ENCODE measurements around the gene CEPT1. TPM values are rescaled to one million over a fixed set of nuclear protein-coding genes. Genes with fewer than 3 reads are reported as not detected.
"Not testable (repeated sequence)": the region's sequence is repeated elsewhere in the genome, so short reads cannot be mapped to it uniquely, and the experiment has no call there.

The CEPT1 gene
- 10 to 100 TPM; 16.9 to 26.0 TPM for total RNA-seq

- peak; percentile 90 to 99 (median 96) for DNase-seq
- intact Hi-C loops (cut with DNase I) = no loop called here
- Histone ChIP-seq H3K4me1 (peaks cover 25% of the 10 kb centered on the region), H3K4me3 (peak within 1 kb of the TSS; percentile 73 to 93), H3K27me3 (no peaks in the 10 kb centered on the region), H3K36me3 (replicated peaks in 1 of 2; ENCODE audit: insufficient read depth in 1 of 2, low read depth in 2 of 2) (no peaks in the 10 kb centered on the region), H3K27ac (peak within 1 kb of the TSS; percentile 82 to 92 (median 88)), H3K9me3 (no peaks in the 10 kb centered on the region)
- WGBS, 2 donors = 1% methylated on average over 26 to 63 of the region's 68 CpGs
- ATAC-seq = peak; percentile 95
- TF ChIP-seq CTCF (IDR thresholded peaks at IDR 0.05) = peak in 1 of 7 experiments; percentile 5
- TF ChIP-seq POLR2A (IDR thresholded peaks at IDR 0.05) = peak; percentile 45 to 72 (median 71)
Observed at GRCh38 chr1:111139956-111140679, at the start of gene CEPT1, which contains the start of gene DRAM2. Gene CEPT1 (plus strand): TSS chr1:111140223. CDS start chr1:111147715, 7,492 bp downstream. Gene DRAM2 (minus strand): TSS chr1:111140093. CDS start chr1:111131554, 8,539 bp downstream.

- H3K4me3 ChIP-seq; DNase-seq; H3K4me1 ChIP-seq; H3K27ac ChIP-seq; intact Hi-C loops (cut with DNase I); H3K36me3 ChIP-seq (replicated peaks in 1 of 2; ENCODE audit: insufficient read depth in 1 of 2, low read depth in 2 of 2); H3K9me3 ChIP-seq; ATAC-seq; H3K27me3 ChIP-seq: not testable (repeated sequence)
- WGBS, 2 donors = 91 to 93% methylated on average over 3 of the region's 3 CpGs
Observed at GRCh38 chr1:111095421-111095820, 44.6 kb upstream of the CEPT1 start.

- intact Hi-C loops (cut with DNase I) = no loop called here
- H3K9me3 ChIP-seq = no peaks in the 10 kb centered on the region
- DNase-seq (no peak), ATAC-seq (no peak)
- no peak for TF ChIP-seq CTCF (IDR thresholded peaks at IDR 0.05)
- TF ChIP-seq POLR2A (IDR thresholded peaks at IDR 0.05) = no peak
- H3K36me3 ChIP-seq (replicated peaks in 1 of 2; ENCODE audit: insufficient read depth in 1 of 2, low read depth in 2 of 2) = no peaks in the 10 kb centered on the region
- H3K27ac ChIP-seq = no peak overlapping the region
- H3K27me3 ChIP-seq = no peaks in the 10 kb centered on the region
- 25 to 57% methylated on average over 2 of the region's 2 CpGs for WGBS, 2 donors
- no peaks in the 10 kb centered on the region for H3K4me1 ChIP-seq
- H3K4me3 ChIP-seq = no peak overlapping the region
Observed at GRCh38 chr1:111097356-111098099, 42.5 kb upstream of the CEPT1 start.

- no peaks in the 10 kb centered on the region for H3K36me3 ChIP-seq (replicated peaks in 1 of 2; ENCODE audit: insufficient read depth in 1 of 2, low read depth in 2 of 2)
- no peaks in the 10 kb centered on the region for H3K27me3 ChIP-seq
- H3K4me1 ChIP-seq = no peaks in the 10 kb centered on the region
- DNase-seq = no peak
- H3K4me3 ChIP-seq = no peak overlapping the region
- intact Hi-C loops (cut with DNase I) = no loop called here
- TF ChIP-seq POLR2A (IDR thresholded peaks at IDR 0.05) (no peak), CTCF (IDR thresholded peaks at IDR 0.05) (no peak)
- no peak overlapping the region for H3K27ac ChIP-seq
- ATAC-seq = no peak
- 69 to 88% methylated on average over 1 of the region's 1 CpG for WGBS, 2 donors
- no peaks in the 10 kb centered on the region for H3K9me3 ChIP-seq
Observed at GRCh38 chr1:111099289-111099688, 40.7 kb upstream of the CEPT1 start.

- Histone ChIP-seq H3K27me3 (no peaks in the 10 kb centered on the region), H3K9me3 (no peaks in the 10 kb centered on the region), H3K4me3 (no peak overlapping the region), H3K4me1 (no peaks in the 10 kb centered on the region), H3K27ac (no peak overlapping the region), H3K36me3 (replicated peaks in 1 of 2; ENCODE audit: insufficient read depth in 1 of 2, low read depth in 2 of 2) (no peaks in the 10 kb centered on the region)
- DNase-seq (no peak), ATAC-seq (no peak)
- WGBS, 2 donors = 79 to 89% methylated on average over 4 to 5 of the region's 5 CpGs
- no peak for TF ChIP-seq CTCF (IDR thresholded peaks at IDR 0.05)
- TF ChIP-seq POLR2A (IDR thresholded peaks at IDR 0.05) = no peak
- intact Hi-C loops (cut with DNase I) = no loop called here
Observed at GRCh38 chr1:111101854-111102642, 38.0 kb upstream of the CEPT1 start.

Data from body of pancreas (tissue), 4 donors.